SK-N-SH treated with all-trans-retinoic acid at 6 μM for 48 hours (cell line): ENCODE results near the gene RSF1.

Experiments used
- ESRRG ChIP-seq: fragments of 250-450 bp; sonication (Bioruptor Pico); IDR thresholded peaks from 2 replicates; pipeline ENCODE4 v1.6.1; 2021; ENCODE audit warnings: mild to moderate bottlenecking
- OSR1 ChIP-seq: fragments of 250-450 bp; sonication (Bioruptor Pico); IDR thresholded peaks from 2 replicates; pipeline ENCODE4 v1.8.0; 2022; ENCODE audit warnings: moderate library complexity, mild to moderate bottlenecking, inconsistent platforms
- RARB ChIP-seq: fragments of 250-450 bp; sonication (Bioruptor Pico); IDR thresholded peaks from 2 replicates; pipeline ENCODE4 v1.8.0; 2021; ENCODE audit warnings: mild to moderate bottlenecking, moderate library complexity
- TOX ChIP-seq: fragments of 250-450 bp; sonication (Bioruptor Pico); IDR thresholded peaks from 2 replicates; pipeline ENCODE4 v1.8.0; 2021; ENCODE audit warnings: mild to moderate bottlenecking, moderate library complexity, borderline replicate concordance
- ZC3H10 ChIP-seq: fragments of 250-450 bp; sonication (Bioruptor Pico); IDR thresholded peaks from 2 replicates; pipeline ENCODE4 v1.5.1; 2021; ENCODE audit warnings: mild to moderate bottlenecking, moderate library complexity
- ZFP30 ChIP-seq: fragments of 450-650 bp; formaldehyde crosslinking; IDR thresholded peaks from 2 replicates; pipeline ENCODE4 v1.5.0; 2022; ENCODE audit warnings: mild to moderate bottlenecking, moderate library complexity
- TF ChIP-seq, protein P1 (sequence below): fragments of 250-450 bp; sonication (Bioruptor Pico); IDR thresholded peaks from 2 replicates; pipeline ENCODE4 v1.8.0; 2020; ENCODE audit warnings: mild to moderate bottlenecking, moderate library complexity, borderline replicate concordance

DNA sequence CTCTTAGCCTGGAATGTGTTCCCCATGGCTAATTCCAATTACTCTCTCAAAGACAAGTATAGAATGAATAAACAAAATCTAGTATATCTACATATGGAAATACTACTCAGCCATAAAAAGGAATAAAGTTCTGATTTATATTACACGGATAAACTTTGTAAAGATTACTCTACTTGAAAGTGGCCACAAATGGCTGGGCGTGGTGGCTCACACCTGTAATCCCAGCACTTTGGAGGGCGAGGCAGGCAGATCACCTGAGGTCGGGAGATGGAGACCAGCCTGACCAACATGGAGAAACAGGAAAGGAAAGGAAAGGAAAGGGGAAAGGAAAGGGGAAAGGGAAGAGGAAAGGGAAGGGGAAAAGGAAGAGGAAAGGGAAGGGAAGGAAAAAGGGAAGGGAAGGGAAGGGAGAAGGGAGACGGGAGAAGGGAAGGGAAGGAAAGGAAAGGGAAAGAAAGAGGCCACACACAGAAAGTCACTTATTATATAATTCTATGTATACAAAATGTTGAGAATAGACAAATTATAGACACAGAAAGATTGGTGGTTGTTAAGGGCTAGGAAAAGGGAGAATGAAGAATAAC, 92.2 kb downstream of the RSF1 start:
- TF ChIP-seq ZC3H10 (CRISPR knock-in tag) (no peak), ZFP30 (CRISPR knock-in tag) (no peak), OSR1 (no peak), TOX (CRISPR knock-in tag) (no peak), ESRRG (CRISPR knock-in tag) (no peak), RARB (CRISPR knock-in tag) (no peak)
- TF ChIP-seq, protein P1, sequence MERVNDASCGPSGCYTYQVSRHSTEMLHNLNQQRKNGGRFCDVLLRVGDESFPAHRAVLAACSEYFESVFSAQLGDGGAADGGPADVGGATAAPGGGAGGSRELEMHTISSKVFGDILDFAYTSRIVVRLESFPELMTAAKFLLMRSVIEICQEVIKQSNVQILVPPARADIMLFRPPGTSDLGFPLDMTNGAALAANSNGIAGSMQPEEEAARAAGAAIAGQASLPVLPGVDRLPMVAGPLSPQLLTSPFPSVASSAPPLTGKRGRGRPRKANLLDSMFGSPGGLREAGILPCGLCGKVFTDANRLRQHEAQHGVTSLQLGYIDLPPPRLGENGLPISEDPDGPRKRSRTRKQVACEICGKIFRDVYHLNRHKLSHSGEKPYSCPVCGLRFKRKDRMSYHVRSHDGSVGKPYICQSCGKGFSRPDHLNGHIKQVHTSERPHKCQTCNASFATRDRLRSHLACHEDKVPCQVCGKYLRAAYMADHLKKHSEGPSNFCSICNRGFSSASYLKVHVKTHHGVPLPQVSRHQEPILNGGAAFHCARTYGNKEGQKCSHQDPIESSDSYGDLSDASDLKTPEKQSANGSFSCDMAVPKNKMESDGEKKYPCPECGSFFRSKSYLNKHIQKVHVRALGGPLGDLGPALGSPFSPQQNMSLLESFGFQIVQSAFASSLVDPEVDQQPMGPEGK (CRISPR knock-in tag) = no peak
